HCT116 (cell line): Measurements from ENCODE around the gene DDOST. TPM values are rescaled to one million over a fixed set of nuclear protein-coding genes. Genes with fewer than 3 reads are reported as not detected.

Experiments used
- ATAC-seq: fragments of 200-7000 bp; cut with Tn5 transposase; 2 replicates; pipeline ENCODE4 v1.9.1; 2020; ENCODE audit warnings: mild to moderate bottlenecking, moderate library complexity
- BruUV-seq: library from RNA; stranded (reverse); fragments of 400-500 nt; replicated peaks from 2 replicates; lab custom pipeline; 2021; lab: Mats Ljungman, UMichigan
- CTCF ChIA-PET: fragments of 300-600 bp; sonication (Branson Sonifier 250); formaldehyde crosslinking; loops from one replicate; lab custom pipeline; 2021; ENCODE audit warnings: antibody characterized with exemption; lab: Charles Lee
- POLR2A ChIA-PET: fragments of 300-600, 350-600 bp; sonication (Branson Sonifier 250); formaldehyde crosslinking; loops from one replicate; lab custom pipeline; 2021; ENCODE audit warnings: antibody characterized with exemption; lab: Charles Lee
- RAD21 ChIA-PET, 2 experiments: fragments of 300-600 bp; sonication (Branson Sonifier 250); formaldehyde crosslinking; loops; one replicate each; lab custom pipeline; 2023; ENCODE audit warnings: low total read pairs in 2 of 2; ENCODE audit not compliant: uncharacterized antibody in 2 of 2, unreplicated experiment in 2 of 2, low non-redundant PET in 1 of 2; lab: Charles Lee
- DNase-seq: peaks from one replicate; pipeline ENCODE4 v3.0.0-alpha.2; 2010; ENCODE audit warnings: low read depth, low spot score
- H2AFZ ChIP-seq: fragments of 200-600 bp; shearing (Covaris generic), sonication (generic); 2 replicates; pipeline ENCODE4 v1.6.1; 2017; ENCODE audit warnings: low read depth, mixed run types, mixed read lengths, antibody characterized with exemption, low read length; ENCODE audit not compliant: poor library complexity, severe bottlenecking
- H3K27ac ChIP-seq: 2 replicates; pipeline ENCODE4 v1.5.1; 2012; ENCODE audit warnings: low read depth, low read length
- H3K27me3 ChIP-seq: fragments of 200-600 bp; sonication (generic); 2 replicates; pipeline ENCODE4 v1.6.1; 2016; ENCODE audit warnings: mixed run types, low read length, mixed read lengths; ENCODE audit not compliant: insufficient read depth
- H3K36me3 ChIP-seq, 2 experiments: fragments of 200-500 bp in 1 of 2; fragments of 200-600 bp in 1 of 2; sonication (Bioruptor generic) in 1 of 2; sonication (generic) in 1 of 2; 2 replicates each; pipeline versions ENCODE4 v1.5.1 to v1.6.1; 2014 to 2016; ENCODE audit warnings: low read length in 2 of 2, inconsistent platforms in 1 of 2, mixed read lengths in 1 of 2, mixed run types in 1 of 2; ENCODE audit not compliant: insufficient read depth in 2 of 2, control insufficient read depth in 1 of 2
- H3K4me1 ChIP-seq, 2 experiments: fragments of 200-600 bp in 1 of 2; sonication (generic) in 1 of 2; 2 replicates each; pipeline versions ENCODE4 v1.5.1 to v1.6.1; 2012 to 2017; ENCODE audit warnings: low read length in 2 of 2, inconsistent platforms in 1 of 2, mild to moderate bottlenecking in 1 of 2, mixed read lengths in 1 of 2, mixed run types in 1 of 2, moderate library complexity in 1 of 2; ENCODE audit not compliant: insufficient read depth in 2 of 2, control insufficient read depth in 1 of 2
- H3K4me2 ChIP-seq: fragments of 200-600 bp; sonication (generic); 2 replicates; pipeline ENCODE4 v1.6.1; 2017; ENCODE audit warnings: mixed run types, low read length, mixed read lengths
- H3K4me3 ChIP-seq, 2 experiments: fragments of 200-600 bp in 1 of 2; sonication (generic) in 1 of 2; replicated peaks in 1 of 2; 2 replicates each; pipeline ENCODE4 v1.5.1; 2011 to 2016; ENCODE audit warnings: low read length in 2 of 2, control low read depth in 1 of 2, low read depth in 1 of 2, mild to moderate bottlenecking in 1 of 2, mixed read lengths in 1 of 2, mixed run types in 1 of 2
- H3K79me2 ChIP-seq: fragments of 200-600 bp; sonication (generic); 2 replicates; pipeline ENCODE4 v1.6.1; 2017; ENCODE audit warnings: mild to moderate bottlenecking, mixed run types, low read length, moderate library complexity, mixed read lengths; ENCODE audit not compliant: insufficient read depth
- H3K9ac ChIP-seq: fragments of 200-600 bp; sonication (generic); 2 replicates; pipeline ENCODE4 v1.6.1; 2016; ENCODE audit warnings: low read length, mixed read lengths
- H3K9me2 ChIP-seq: fragments of 200-600 bp; sonication (generic), shearing (Covaris generic); 2 replicates; pipeline ENCODE4 v1.6.1; 2017; ENCODE audit warnings: mixed run types, mild to moderate bottlenecking, moderate library complexity; ENCODE audit not compliant: insufficient read depth
- H3K9me3 ChIP-seq, 2 experiments: fragments of 200-500 bp in 1 of 2; fragments of 200-600 bp in 1 of 2; sonication (Bioruptor generic) in 1 of 2; sonication (generic) in 1 of 2; 2 replicates each; pipeline ENCODE4 v1.6.1; 2014 to 2017; ENCODE audit warnings: low read length in 2 of 2, mixed read lengths in 2 of 2, inconsistent platforms in 1 of 2, low read depth in 1 of 2, mild to moderate bottlenecking in 1 of 2, mixed run types in 1 of 2, moderate library complexity in 1 of 2; ENCODE audit not compliant: control insufficient read depth in 1 of 2, insufficient read depth in 1 of 2
- H4K20me1 ChIP-seq: fragments of 200-600 bp; sonication (generic), shearing (Covaris generic); 2 replicates; pipeline ENCODE4 v1.6.1; 2017; ENCODE audit warnings: mixed run types, mild to moderate bottlenecking, moderate library complexity; ENCODE audit not compliant: insufficient read depth
- CBX3 ChIP-seq: IDR thresholded peaks from 2 replicates; pipeline ENCODE4 v1.6.1; 2012; ENCODE audit warnings: low read depth
- CTCF ChIP-seq, 3 experiments: fragments of 200-600 bp in 1 of 3; sonication (generic) in 1 of 3; IDR thresholded peaks in 2 of 3; conservative IDR thresholded peaks in 1 of 3; 2 replicates each; pipeline ENCODE4 v1.5.1; 2012 to 2017; ENCODE audit warnings: low read depth in 2 of 3, low read length in 2 of 3, antibody characterized with exemption in 1 of 3, borderline replicate concordance in 1 of 3, control low read depth in 1 of 3, mild to moderate bottlenecking in 1 of 3, mixed read lengths in 1 of 3, mixed run types in 1 of 3, moderate library complexity in 1 of 3; ENCODE audit not compliant: insufficient read depth in 1 of 3
- EGR1 ChIP-seq: IDR thresholded peaks from 2 replicates; pipeline ENCODE4 v1.6.1; 2012; ENCODE audit warnings: low read depth
- ELF1 ChIP-seq: IDR thresholded peaks from 2 replicates; pipeline ENCODE4 v1.6.1; 2012; ENCODE audit warnings: low read depth, borderline replicate concordance
- EZH2 ChIP-seq: fragments of 200-600 bp; sonication (generic); IDR thresholded peaks from 2 replicates; pipeline ENCODE4 v1.6.1; 2017; ENCODE audit warnings: antibody characterized with exemption, mixed run types
- EZH2phosphoT487 ChIP-seq: fragments of 200-600 bp; IDR thresholded peaks from 2 replicates; pipeline ENCODE4 v1.6.1; 2018; ENCODE audit warnings: antibody characterized with exemption, borderline replicate concordance
- JUND ChIP-seq: IDR thresholded peaks from 2 replicates; pipeline ENCODE4 v1.6.1; 2012
- MAX ChIP-seq: IDR thresholded peaks from 2 replicates; pipeline ENCODE4 v1.6.1; 2012
- POLR2A ChIP-seq: IDR thresholded peaks from 2 replicates; pipeline ENCODE4 v1.7.0; 2011; ENCODE audit warnings: borderline replicate concordance; ENCODE audit not compliant: insufficient read depth, insufficient read length; ENCODE audit errors: extremely low read depth
- POLR2AphosphoS5 ChIP-seq: IDR thresholded peaks from 2 replicates; pipeline ENCODE4 v1.6.1; 2011; ENCODE audit warnings: mild to moderate bottlenecking, low read depth, low read length, moderate library complexity
- RAD21 ChIP-seq: IDR thresholded peaks from 2 replicates; pipeline ENCODE4 v1.6.1; 2012; ENCODE audit warnings: low read depth, mild to moderate bottlenecking
- REST ChIP-seq: IDR thresholded peaks from 2 replicates; pipeline ENCODE4 v1.6.1; 2012; ENCODE audit warnings: low read depth
- SIN3A ChIP-seq: IDR thresholded peaks from 2 replicates; pipeline ENCODE4 v1.6.1; 2012; ENCODE audit warnings: low read depth
- SP1 ChIP-seq: IDR thresholded peaks from 2 replicates; pipeline ENCODE4 v1.6.1; 2012; ENCODE audit warnings: low read depth
- SRF ChIP-seq: IDR thresholded peaks from 2 replicates; pipeline ENCODE4 v1.6.1; 2012; ENCODE audit warnings: low read depth
- TCF7L2 ChIP-seq: IDR thresholded peaks from 2 replicates; pipeline ENCODE4 v1.7.0; 2011; ENCODE audit warnings: borderline replicate concordance, inconsistent platforms; ENCODE audit not compliant: insufficient read depth, insufficient read length; ENCODE audit errors: extremely low read depth
- ZBTB33 ChIP-seq: IDR thresholded peaks from 2 replicates; pipeline ENCODE4 v1.6.1; 2011; ENCODE audit warnings: mild to moderate bottlenecking, low read length, moderate library complexity; ENCODE audit not compliant: insufficient replicate concordance; ENCODE audit errors: extremely low read depth
- ZFX ChIP-seq: fragments of 450-650 bp; IDR thresholded peaks from 2 replicates; pipeline ENCODE4 v1.6.1; 2017
- ZNF274 ChIP-seq: fragments of 200-500 bp; sonication (Bioruptor generic); IDR thresholded peaks from 2 replicates; pipeline ENCODE4 v1.6.1; 2014; ENCODE audit warnings: mild to moderate bottlenecking, low read depth, low read length, inconsistent platforms
- intact Hi-C: fragments of 100-400 bp; cut with micrococcal nuclease; formaldehyde crosslinking; loops from 2 replicates; pipeline ENCODE4 v1.10.0; 2022
- total RNA-seq: library from RNA; stranded (reverse); gene quantifications from one replicate; pipeline ENCODE4 v1.2.1, GENCODE V29; 2021; ENCODE audit not compliant: unreplicated experiment
- TF ChIP-seq, protein P1 (sequence below): IDR thresholded peaks from 2 replicates; pipeline ENCODE4 v1.6.1; 2012

The DDOST gene
- total RNA-seq, 1 experiment from 2014 or later, result 387 TPM

DNA sequence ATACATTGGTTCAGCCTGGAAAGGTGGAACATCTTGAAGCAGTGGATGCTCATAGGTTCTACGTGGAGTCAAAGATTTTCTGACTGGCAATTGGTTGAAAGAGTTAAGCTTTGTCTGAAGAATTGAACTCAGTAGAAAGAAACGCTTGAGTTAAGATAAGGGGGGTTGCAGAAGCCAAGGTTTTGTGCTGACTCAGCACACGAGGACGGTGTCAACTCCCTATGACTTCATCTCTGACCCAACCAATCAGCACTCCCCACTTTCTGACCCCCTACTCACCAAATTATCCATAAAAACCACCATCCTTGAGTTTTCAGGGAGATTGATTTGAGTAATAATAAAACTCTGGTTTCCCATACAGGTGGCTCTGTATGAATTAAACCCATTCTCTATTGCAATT is 30.4 kb downstream of the DDOST start:
- DNase-seq (no peak), ATAC-seq (no peak)
- CTCF ChIA-PET, result interaction anchor here (0.8 to 1.3 kb wide), 3 partner anchors 31 to 55 kb away, joined by 3 to 4 read pairs (median 4); partner anchors contain the start of gene DDOST
- Histone ChIP-seq H4K20me1 (no peaks in the 10 kb centered on the region), H3K4me1 (peaks cover 9 to 32% of the 10 kb centered on the region in 2 experiments), H3K36me3 (no peaks in the 10 kb centered on the region), H3K9me2 (no peaks in the 10 kb centered on the region), H3K4me2 (no peak overlapping the region), H3K9me3 (no peaks in the 10 kb centered on the region; a peak in 1 of 4 replicates), H3K4me3 (no peak overlapping the region), H3K27ac (no peak overlapping the region), H3K79me2 (no peaks in the 10 kb centered on the region), H3K27me3 (no peaks in the 10 kb centered on the region), H2AFZ (no peak overlapping the region), H3K9ac (no peak overlapping the region)
- intact Hi-C loops, result loop anchor here (5.0 to 10.0 kb wide), 2 partner anchors 198 to 416 kb away; no protein-coding TSS in a partner anchor
- POLR2A ChIA-PET, result no interaction called here
- BruUV-seq, result no TSS peak
- TF ChIP-seq SIN3A (no peak), RAD21 (no peak), ZBTB33 (no peak), REST (no peak), CBX3 (no peak), ZFX (no peak), EZH2 (no peak), MAX (no peak), SP1 (no peak), TCF7L2 (no peak), SRF (no peak), CTCF (IDR thresholded peaks at IDR 0.05 in 2 of 3, conservative IDR thresholded peaks at IDR 0.05 in 1 of 3; ENCODE audit: borderline replicate concordance in 1 of 3, insufficient read depth in 1 of 3, low read depth in 2 of 3, low read length in 2 of 3) (no peak), ZNF274 (no peak), POLR2A (no peak), EGR1 (no peak), ELF1 (no peak), POLR2AphosphoS5 (no peak), EZH2phosphoT487 (no peak), JUND (no peak)
- TF ChIP-seq, protein P1, sequence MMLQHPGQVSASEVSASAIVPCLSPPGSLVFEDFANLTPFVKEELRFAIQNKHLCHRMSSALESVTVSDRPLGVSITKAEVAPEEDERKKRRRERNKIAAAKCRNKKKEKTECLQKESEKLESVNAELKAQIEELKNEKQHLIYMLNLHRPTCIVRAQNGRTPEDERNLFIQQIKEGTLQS, result no peak
- RAD21 ChIA-PET, result no interaction called here
